Ovary (tissue), 9 donors: ENCODE results near the gene VPS37B. TPM values are rescaled to one million over a fixed set of nuclear protein-coding genes. Genes with fewer than 3 reads are reported as not detected.

ENCODE experiments used
- DNase-seq, 5 donors: peaks; one replicate each; pipeline ENCODE4 v3.0.0-alpha.2; 2019 to 2020
- H3K27ac ChIP-seq, 2 donors: fragments of 200-600 bp; one replicate each; pipeline versions ENCODE4 v1.5.1 to v1.8.0; 2019 to 2022
- H3K27me3 ChIP-seq: fragments of 200-600 bp; one replicate; pipeline ENCODE4 v1.8.0; 2022
- H3K36me3 ChIP-seq: fragments of 200-600 bp; sonication (generic); one replicate; pipeline ENCODE4 v1.5.1; 2019
- H3K4me1 ChIP-seq: one replicate; pipeline ENCODE4 v1.8.1; 2013; ENCODE audit warnings: mild to moderate bottlenecking, moderate library complexity; ENCODE audit not compliant: insufficient read depth
- H3K4me3 ChIP-seq: fragments of 200-600 bp; sonication (generic); one replicate; pipeline ENCODE4 v1.5.1; 2017
- H3K9me3 ChIP-seq, 2 donors: fragments of 200-600 bp in 1 of 2; sonication (generic) in 1 of 2; one replicate each; pipeline versions ENCODE4 v1.5.1 to v1.8.1; 2013 to 2019; ENCODE audit warnings: mild to moderate bottlenecking in 1 of 2, moderate library complexity in 1 of 2
- CTCF ChIP-seq, 3 donors: fragments of 450-650 bp in 2 of 3; fragments of 200-600 bp in 1 of 3; IDR thresholded peaks; one replicate each; pipeline versions ENCODE4 v1.5.1 to v1.8.0; 2016 to 2022; ENCODE audit warnings: antibody characterized with exemption in 3 of 3, mild to moderate bottlenecking in 1 of 3
- EP300 ChIP-seq: sonication (generic); formaldehyde crosslinking; IDR thresholded peaks from one replicate; pipeline ENCODE4 v1.6.1; 2017; ENCODE audit warnings: antibody characterized with exemption
- POLR2A ChIP-seq: fragments of 450-650 bp; IDR thresholded peaks from one replicate; pipeline ENCODE4 v1.6.1; 2017; ENCODE audit warnings: antibody characterized with exemption, mild to moderate bottlenecking, moderate library complexity
- WGBS, 3 donors: extraction: QIAGEN DNeasy Blood & Tissue Kit in 1 of 3; methylation state at CpG; one replicate each; pipeline versions ENCODE4 v1.1.5 to v1.1.7; 2013 to 2017; 5-methylcytosine and 5-hydroxymethylcytosine counted together
- intact Hi-C, 4 donors: fragments of 100-400 bp; cut with DNase I; formaldehyde crosslinking; loops; one replicate each; pipeline versions ENCODE4 v1.11.0 to v1.15.1; 2022 to 2023
- polyA plus RNA-seq, 2 donors: library from polyadenylated mRNA; stranded (reverse); fragments of 200-250 nt in 1 of 2; fragments of 350-450 nt in 1 of 2; fragmentation: Illumina TruSeq in 1 of 2; extraction: RNeasy Lipid Tissue Mini Kit (QIAGEN cat#74804) in 1 of 2; gene quantifications; one replicate each; pipeline ENCODE4 v1.2.3, GENCODE V29; 2013 to 2014
- total RNA-seq, 7 donors: library from RNA; depleted of rRNA in 2 of 7; stranded (reverse); fragments of >200 nt in 2 of 7; fragmentation: NEBNext Ultra II Directional in 3 of 7; extraction: Animal tissue kit (Norgen Biotek cat#: 25700) in 3 of 7; gene quantifications; one replicate each; pipeline versions ENCODE4 v1.1.0 to v1.2.4, GENCODE V29; 2016 to 2023
- donor health status: DM: no; HTN: no; CAD: no; lungs with moderate emphysema.
- donor health status: DM: no; HTN: no; CAD: no.
- donor health status: Bipolar disorder and iron deficiency.
- donor health status: DM: yes; HTN: yes; CAD: no.
- donor health status: DM: no; HTN: no; CAD: no.
- donor health status: DM: yes; HTN: yes; CAD: no.

VPS37B gene
- total and polyA plus RNA-seq, 9 donors, result 9.5 to 44.3 (median 12.1) TPM

GRCh38 chr12:122869207-122869973, 26.5 kb downstream of the VPS37B start:
- Histone ChIP-seq H3K9me3 (no peaks in the 10 kb centered on the region), H3K36me3 (no peaks in the 10 kb centered on the region), H3K4me3 (no peak overlapping the region), H3K27ac (no peak overlapping the region), H3K27me3 (no peaks in the 10 kb centered on the region), H3K4me1 (peaks cover 11% of the 10 kb centered on the region)
- TF ChIP-seq POLR2A, result no peak
- no peak for TF ChIP-seq EP300
- no peak for TF ChIP-seq CTCF (IDR thresholded peaks at IDR 0.05)
- WGBS, 3 donors, result 90 to 98% (median 98%) methylated on average over 8 of the region's 8 CpGs
- intact Hi-C loops, result loop anchor here in 2 of 4 donors (10.0 kb wide), 2 partner anchors 365 to 375 kb away; partner anchors contain the start of genes MPHOSPH9 (in 1 of the 2) and MTRFR (in 1 of the 2)
- DNase-seq, result no peak

- Histone ChIP-seq H3K9me3 (no peaks in the 10 kb centered on the region), H3K36me3 (no peaks in the 10 kb centered on the region), H3K27me3 (no peaks in the 10 kb centered on the region), H3K4me3 (no peak overlapping the region), H3K4me1 (peaks cover 11% of the 10 kb centered on the region), H3K27ac (no peak overlapping the region)
- WGBS, 3 donors, result 92 to 94% (median 93%) methylated on average over 13 of the region's 13 CpGs
- intact Hi-C loops, result loop anchor here in 2 of 4 donors (10.0 kb wide), 2 partner anchors 366 to 376 kb away; partner anchors contain the start of genes MPHOSPH9 (in 1 of the 2) and MTRFR (in 1 of the 2)
- DNase-seq, result no peak
- TF ChIP-seq EP300 (no peak), CTCF (IDR thresholded peaks at IDR 0.05) (no peak), POLR2A (no peak)
Observed at GRCh38 chr12:122868471-122869177, 27.3 kb downstream of the VPS37B start.

- intact Hi-C loops, result loop anchor here in 2 of 4 donors (10.0 kb wide), 2 partner anchors 367 to 377 kb away; partner anchors contain the start of genes MPHOSPH9 (in 1 of the 2) and MTRFR (in 1 of the 2)
- H3K36me3 ChIP-seq, result no peaks in the 10 kb centered on the region
- WGBS, 3 donors, result 45 to 61% (median 61%) methylated on average over 33 of the region's 33 CpGs
Observed at GRCh38 chr12:122867691-122868461, 28.0 kb downstream of the VPS37B start.

More at GRCh38 chr12:122867691-122868461, 28.0 kb downstream of the VPS37B start:
- Histone ChIP-seq H3K27ac (no peak overlapping the region), H3K9me3 (no peaks in the 10 kb centered on the region), H3K4me3 (no peak overlapping the region), H3K27me3 (no peaks in the 10 kb centered on the region), H3K4me1 (peaks cover 11% of the 10 kb centered on the region)
- peak in 2 of 5 donors; percentile 55 to 72 for DNase-seq
- TF ChIP-seq POLR2A (no peak), EP300 (no peak), CTCF (IDR thresholded peaks at IDR 0.05) (no peak)
